Gastrocnemius medialis (tissue), 4 donors: Measurements from ENCODE around the gene HSD3B1. TPM values are rescaled to one million over a fixed set of nuclear protein-coding genes. Genes with fewer than 3 reads are reported as not detected.

Source experiments
- ATAC-seq, 2 donors: fragments of 150-250 bp; one replicate each; pipeline ENCODE4 v1.9.1; 2016
- DNase-seq, 2 donors: peaks; one replicate each; pipeline ENCODE4 v3.0.0-alpha.2; 2019
- H3K27ac ChIP-seq, 4 donors: fragments of 200-600 bp; sonication (generic); 1 replicate in 1 of 4; 2 replicates in 3 of 4; pipeline ENCODE4 v1.5.1; 2016 to 2018; ENCODE audit warnings: mild to moderate bottlenecking in 2 of 4, moderate library complexity in 1 of 4
- H3K27me3 ChIP-seq, 3 donors: fragments of 200-600 bp; sonication (generic) in 2 of 3; 1 replicate in 1 of 3; 2 replicates in 2 of 3; pipeline versions ENCODE4 v1.5.1 to v1.6.0; 2016 to 2019; ENCODE audit warnings: mild to moderate bottlenecking in 1 of 3, moderate library complexity in 1 of 3
- H3K36me3 ChIP-seq, 2 donors: fragments of 200-600 bp; sonication (generic) in 1 of 2; one replicate each; pipeline ENCODE4 v1.5.1; 2017 to 2018
- H3K4me1 ChIP-seq, 2 donors: fragments of 200-600 bp; sonication (generic) in 1 of 2; one replicate each; pipeline ENCODE4 v1.5.1; 2016 to 2017; ENCODE audit warnings: mild to moderate bottlenecking in 2 of 2
- H3K4me3 ChIP-seq, 4 donors: fragments of 200-600 bp; sonication (generic) in 3 of 4; 1 replicate in 1 of 4; 2 replicates in 3 of 4; pipeline ENCODE4 v1.5.1; 2016 to 2019; ENCODE audit warnings: mild to moderate bottlenecking in 2 of 4
- H3K9me3 ChIP-seq, 3 donors: fragments of 200-600 bp; sonication (generic) in 2 of 3; 1 replicate in 1 of 3; 2 replicates in 2 of 3; pipeline ENCODE4 v1.5.1; 2016 to 2019
- CTCF ChIP-seq, 5 experiments: fragments of 450-650 bp in 3 of 5; fragments of 200-600 bp in 2 of 5; sonication (generic) in 2 of 5; IDR thresholded peaks in 4 of 5; conservative IDR thresholded peaks in 1 of 5; 1 replicate in 4 of 5; 2 replicates in 1 of 5; pipeline ENCODE4 v1.5.1; 2016 to 2019; ENCODE audit warnings: antibody characterized with exemption in 5 of 5, mild to moderate bottlenecking in 3 of 5, moderate library complexity in 3 of 5
- POLR2A ChIP-seq, 2 donors: fragments of 450-650 bp; IDR thresholded peaks; one replicate each; pipeline ENCODE4 v1.6.1; 2017; ENCODE audit warnings: antibody characterized with exemption in 2 of 2, mild to moderate bottlenecking in 2 of 2, moderate library complexity in 2 of 2
- in situ Hi-C, 4 donors: fragments of 200-750 bp; cut with MboI; loops; one replicate each; pipeline versions ENCODE4 v1.15.0 to v1.8.0; 2017; ENCODE audit warnings: low sequenced_read_pairs in 4 of 4
- intact Hi-C: fragments of 100-400 bp; cut with DNase I; formaldehyde crosslinking; loops from one replicate; pipeline ENCODE4 v1.15.1; 2023; ENCODE audit warnings: low total_unique reads
- total RNA-seq, 4 donors: library from RNA; depleted of rRNA; stranded (reverse); fragments of >200 nt; gene quantifications; one replicate each; pipeline versions ENCODE4 v1.1.0 to v1.2.3, GENCODE V29; 2016

Gene HSD3B1
- total RNA-seq, 4 donors from 2014 or later, result not detected

GRCh38 chr1:119564548-119564947 lies 57.5 kb downstream of the HSD3B1 start:
- H3K4me3 ChIP-seq, result no peak overlapping the region
- H3K36me3 ChIP-seq, result no peaks in the 10 kb centered on the region
- DNase-seq, result no peak
- H3K27ac ChIP-seq, result no peak overlapping the region
- in situ Hi-C loops (no loop called here), intact Hi-C loops (no loop called here)
- TF ChIP-seq CTCF (IDR thresholded peaks at IDR 0.05 in 4 of 5, conservative IDR thresholded peaks at IDR 0.05 in 1 of 5), result no peak
- no peak for TF ChIP-seq POLR2A (IDR thresholded peaks at IDR 0.05)
- H3K4me1 ChIP-seq, result no peaks in the 10 kb centered on the region
- ATAC-seq, result no peak
- no peaks in the 10 kb centered on the region for H3K9me3 ChIP-seq
- H3K27me3 ChIP-seq, result no peaks in the 10 kb centered on the region

Other genes starting within 250 kb of the HSD3B1 start
- gene HAO2, start 138.4 kb upstream of the HSD3B1 start, total RNA-seq, result under 1 TPM in 1 of 4 donors, not detected in 3; 0.18 TPM
- gene HSD3B2, start 92.1 kb upstream of the HSD3B1 start, total RNA-seq, result under 1 TPM in 1 of 4 donors, not detected in 3; 0.66 TPM
- 1 to 10 TPM; 1.4 to 3.1 (median 2.9) TPM for gene ZNF697, start 141.1 kb downstream of the HSD3B1 start, total RNA-seq
- gene PHGDH, start 204.7 kb downstream of the HSD3B1 start, total RNA-seq, result 1 to 10 TPM in 2 of 4 donors, under 1 TPM in 1, not detected in 1; 0.86 to 7.1 (median 2.3) TPM